ENCODE data around the gene PTPRO.

Gene PTPRO

GRCh38 chr12:15387772-15388171 is 65.5 kb downstream of the PTPRO start:
- no peaks in the 10 kb centered on the region for H3K36me3 Mint-ChIP-seq (ENCODE audit: low read depth)
- peaks cover 4% of the 10 kb centered on the region for H3K27me3 Mint-ChIP-seq (ENCODE audit: low read depth)
- H3K4me1 Mint-ChIP-seq = peaks cover 18% of the 10 kb centered on the region
- TF ChIP-seq, protein P1, sequence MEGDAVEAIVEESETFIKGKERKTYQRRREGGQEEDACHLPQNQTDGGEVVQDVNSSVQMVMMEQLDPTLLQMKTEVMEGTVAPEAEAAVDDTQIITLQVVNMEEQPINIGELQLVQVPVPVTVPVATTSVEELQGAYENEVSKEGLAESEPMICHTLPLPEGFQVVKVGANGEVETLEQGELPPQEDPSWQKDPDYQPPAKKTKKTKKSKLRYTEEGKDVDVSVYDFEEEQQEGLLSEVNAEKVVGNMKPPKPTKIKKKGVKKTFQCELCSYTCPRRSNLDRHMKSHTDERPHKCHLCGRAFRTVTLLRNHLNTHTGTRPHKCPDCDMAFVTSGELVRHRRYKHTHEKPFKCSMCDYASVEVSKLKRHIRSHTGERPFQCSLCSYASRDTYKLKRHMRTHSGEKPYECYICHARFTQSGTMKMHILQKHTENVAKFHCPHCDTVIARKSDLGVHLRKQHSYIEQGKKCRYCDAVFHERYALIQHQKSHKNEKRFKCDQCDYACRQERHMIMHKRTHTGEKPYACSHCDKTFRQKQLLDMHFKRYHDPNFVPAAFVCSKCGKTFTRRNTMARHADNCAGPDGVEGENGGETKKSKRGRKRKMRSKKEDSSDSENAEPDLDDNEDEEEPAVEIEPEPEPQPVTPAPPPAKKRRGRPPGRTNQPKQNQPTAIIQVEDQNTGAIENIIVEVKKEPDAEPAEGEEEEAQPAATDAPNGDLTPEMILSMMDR (IDR thresholded peaks at IDR 0.05; ENCODE audit: unreplicated experiment in 3 of 3) = no peak
- no peaks in the 10 kb centered on the region for H3K9me3 Mint-ChIP-seq
- H3K27ac Mint-ChIP-seq = peak overlapping the region in 1 of 3 experiments; percentile 53
- H3K4me3 Mint-ChIP-seq = no peak overlapping the region

GRCh38 chr12:15389561-15389960 is 67.3 kb downstream of the PTPRO start:
- H3K4me1 Mint-ChIP-seq = peaks cover 18% of the 10 kb centered on the region
- TF ChIP-seq, protein P1 (IDR thresholded peaks at IDR 0.05; ENCODE audit: unreplicated experiment in 3 of 3) = no peak
- no peaks in the 10 kb centered on the region for H3K36me3 Mint-ChIP-seq (ENCODE audit: low read depth)
- no peaks in the 10 kb centered on the region for H3K27me3 Mint-ChIP-seq (ENCODE audit: low read depth)
- H3K27ac Mint-ChIP-seq = peak overlapping the region; percentile 68 to 94 (median 83)
- H3K9me3 Mint-ChIP-seq = no peaks in the 10 kb centered on the region
- H3K4me3 Mint-ChIP-seq = no peak overlapping the region

DNA sequence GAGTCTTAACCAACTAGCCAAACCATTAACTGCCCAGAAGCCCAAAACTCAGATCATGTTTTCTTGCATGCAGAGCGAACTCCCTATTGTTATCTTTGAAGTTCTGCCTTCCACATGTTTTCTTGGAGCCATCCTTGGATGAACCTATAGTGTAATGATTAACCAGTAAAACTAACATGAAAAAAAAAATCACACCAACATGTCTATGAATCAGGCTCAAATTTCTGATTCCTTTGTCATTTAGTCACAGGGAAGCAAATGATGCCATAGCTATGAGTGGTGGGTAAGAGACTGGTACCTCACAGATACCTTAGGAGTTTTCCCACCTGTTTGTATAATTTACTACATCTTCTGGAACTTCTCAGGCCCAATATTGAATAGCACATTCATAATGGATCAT is 70.7 kb downstream of the PTPRO start:
- TF ChIP-seq, protein P1 (IDR thresholded peaks at IDR 0.05; ENCODE audit: unreplicated experiment in 3 of 3) = no peak
- Mint-ChIP-seq H3K36me3 (ENCODE audit: low read depth) (no peaks in the 10 kb centered on the region), H3K27me3 (ENCODE audit: low read depth) (no peaks in the 10 kb centered on the region), H3K27ac (peak overlapping the region; percentile 7 to 30 (median 28)), H3K4me1 (peaks cover 18% of the 10 kb centered on the region), H3K4me3 (no peak overlapping the region), H3K9me3 (no peaks in the 10 kb centered on the region)

DNA sequence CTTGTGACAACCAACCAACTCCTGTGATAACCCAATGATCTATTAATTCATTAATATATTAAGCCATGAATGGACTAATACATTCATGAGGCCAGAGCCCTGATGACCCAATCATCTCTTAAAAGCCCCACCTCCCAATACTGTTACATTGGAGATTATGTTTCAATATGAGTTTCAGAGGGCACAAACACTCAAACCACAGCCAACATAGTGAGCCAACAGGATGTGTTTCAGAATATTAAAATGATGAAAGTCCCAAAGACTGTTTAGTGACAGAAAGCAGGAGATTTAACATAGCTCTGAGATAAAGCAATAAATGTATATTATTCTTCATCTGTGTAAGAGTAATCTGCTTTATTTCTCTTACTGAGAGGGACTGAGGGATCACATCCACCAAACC is 71.7 kb downstream of the PTPRO start:
- Mint-ChIP-seq H3K9me3 (no peaks in the 10 kb centered on the region), H3K27me3 (ENCODE audit: low read depth) (no peaks in the 10 kb centered on the region), H3K4me1 (peaks cover 18% of the 10 kb centered on the region), H3K36me3 (ENCODE audit: low read depth) (no peaks in the 10 kb centered on the region), H3K27ac (no peak overlapping the region), H3K4me3 (no peak overlapping the region)
- TF ChIP-seq, protein P1 (IDR thresholded peaks at IDR 0.05; ENCODE audit: unreplicated experiment in 3 of 3) = no peak

GRCh38 chr12:15404485-15404884 is 82.2 kb downstream of the PTPRO start:
- Mint-ChIP-seq H3K36me3 (ENCODE audit: low read depth) (no peaks in the 10 kb centered on the region), H3K9me3 (peaks cover 2% of the 10 kb centered on the region), H3K4me1 (peaks cover 5% of the 10 kb centered on the region), H3K27ac (no peak overlapping the region), H3K4me3 (no peak overlapping the region), H3K27me3 (ENCODE audit: low read depth) (no peaks in the 10 kb centered on the region)
- TF ChIP-seq, protein P1 (IDR thresholded peaks at IDR 0.05; ENCODE audit: unreplicated experiment in 3 of 3) = no peak

DNA sequence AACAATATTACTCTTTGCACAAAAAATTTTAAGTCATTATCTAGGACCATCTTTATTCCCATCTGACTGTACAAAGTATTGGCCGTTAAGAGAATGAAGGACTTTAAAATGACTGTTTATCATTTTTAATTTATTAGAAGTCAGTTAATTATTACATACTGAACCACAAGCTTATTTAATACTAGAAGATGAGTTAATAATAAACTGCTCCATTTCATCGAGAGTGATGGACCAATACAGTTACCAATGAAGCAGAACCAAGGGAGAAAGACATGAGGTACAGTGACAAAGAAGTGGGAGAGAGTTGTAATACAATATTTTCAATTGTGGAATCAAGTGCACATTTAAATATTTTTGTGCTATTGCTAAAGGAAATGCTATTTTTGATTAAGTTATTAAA is 83.3 kb downstream of the PTPRO start:
- Mint-ChIP-seq H3K4me3 (no peak overlapping the region), H3K36me3 (ENCODE audit: low read depth) (no peaks in the 10 kb centered on the region), H3K27me3 (ENCODE audit: low read depth) (no peaks in the 10 kb centered on the region), H3K9me3 (no peaks in the 10 kb centered on the region), H3K27ac (peak overlapping the region in 2 of 3 experiments; percentile 15 to 17), H3K4me1 (peaks cover 5% of the 10 kb centered on the region)
- TF ChIP-seq, protein P1 (IDR thresholded peaks at IDR 0.05; ENCODE audit: unreplicated experiment in 3 of 3) = no peak
